Activated effector memory CD4-positive, alpha-beta T cell treated with Interleukin-2 at 50 U/mL for 16 hours (primary cell): ENCODE measurements around the gene DPF3.
"Not testable (repeated sequence)": the region's sequence is repeated elsewhere in the genome, so short reads cannot be mapped to it uniquely, and the experiment has no call there.

Source experiments
- DNase-seq: peaks from one replicate; pipeline ENCODE4 v3.0.0-alpha.2; 2020

The DPF3 gene

GRCh38 chr14:72878746-72879145 is 15.2 kb downstream of the DPF3 start:
- DNase-seq: no peak

DNA sequence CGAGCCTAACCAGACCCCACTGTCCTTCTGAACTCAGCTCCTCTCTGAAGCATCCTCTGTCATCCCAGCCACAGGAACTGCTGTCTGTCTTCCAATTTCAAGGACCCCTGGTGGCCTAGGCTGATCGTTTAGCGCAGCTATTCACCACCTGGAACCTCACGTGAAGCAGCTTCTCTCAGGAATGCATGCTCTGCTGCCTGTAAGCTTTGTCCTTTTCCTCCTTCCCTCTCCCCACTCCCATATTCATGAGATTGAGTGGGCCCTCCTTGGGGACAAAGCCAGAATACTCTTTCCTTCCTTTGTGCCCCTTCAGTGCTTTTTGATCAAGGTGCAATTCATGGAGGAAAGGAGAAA is 17.2 kb downstream of the DPF3 start:
- DNase-seq: no peak

DNA sequence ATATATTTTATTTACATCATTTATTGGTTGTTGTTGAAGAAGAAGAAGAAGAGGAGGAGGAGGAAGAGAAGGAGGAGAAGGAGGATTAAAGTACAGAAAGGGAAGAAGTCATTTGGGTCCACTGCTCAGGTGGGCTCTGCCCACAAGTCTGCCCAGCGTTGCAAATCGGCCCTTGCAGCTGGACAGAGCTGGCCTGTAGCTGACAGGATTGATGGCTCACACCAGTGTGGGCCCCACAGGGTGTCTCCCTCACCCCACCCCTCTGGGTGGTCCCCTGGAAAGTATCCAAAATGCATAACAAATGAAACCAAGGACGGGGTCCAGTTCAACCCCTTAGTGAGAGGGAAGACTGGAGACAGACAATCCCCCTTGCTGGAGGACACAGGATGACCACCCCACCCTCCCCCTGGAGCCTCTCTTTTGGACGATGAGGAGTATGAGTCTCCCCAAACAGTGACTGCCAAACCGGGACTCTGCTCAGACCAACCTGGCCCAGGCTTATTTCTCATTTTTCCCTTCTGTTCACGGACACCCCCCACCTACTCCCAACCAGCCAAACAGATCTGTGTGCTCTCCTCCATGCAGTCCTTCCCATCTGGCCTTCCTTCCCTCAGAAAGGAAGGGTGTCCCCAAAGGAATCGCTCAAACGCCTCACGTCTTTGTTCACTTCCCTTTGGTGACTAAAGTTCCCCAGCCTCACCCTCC is 17.7 kb downstream of the DPF3 start:
- no peak for DNase-seq

DNA sequence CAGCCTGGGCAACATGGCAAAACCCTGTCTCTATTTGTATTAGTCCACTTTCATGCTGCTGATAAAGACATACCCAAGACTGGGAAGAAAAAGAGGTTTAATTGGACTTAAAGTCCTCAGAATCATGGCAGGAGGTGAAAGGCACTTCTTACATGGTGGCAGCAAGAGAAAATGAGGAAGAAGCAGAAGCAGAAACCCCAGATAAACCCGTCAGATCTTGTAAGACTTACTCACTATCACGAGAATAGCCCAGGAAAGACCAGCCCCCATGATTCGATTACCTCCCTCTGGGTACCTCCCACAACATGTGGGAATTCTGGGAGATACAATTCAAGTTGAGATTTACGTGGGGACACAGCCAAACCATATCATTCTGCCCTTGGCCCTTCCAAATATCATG is 23.0 kb downstream of the DPF3 start:
- DNase-seq: not testable (repeated sequence)

- no peak for DNase-seq
Observed at GRCh38 chr14:72869407-72870329, 24.2 kb downstream of the DPF3 start.

GRCh38 chr14:72868500-72868899 is 25.4 kb downstream of the DPF3 start:
- no peak for DNase-seq

DNA sequence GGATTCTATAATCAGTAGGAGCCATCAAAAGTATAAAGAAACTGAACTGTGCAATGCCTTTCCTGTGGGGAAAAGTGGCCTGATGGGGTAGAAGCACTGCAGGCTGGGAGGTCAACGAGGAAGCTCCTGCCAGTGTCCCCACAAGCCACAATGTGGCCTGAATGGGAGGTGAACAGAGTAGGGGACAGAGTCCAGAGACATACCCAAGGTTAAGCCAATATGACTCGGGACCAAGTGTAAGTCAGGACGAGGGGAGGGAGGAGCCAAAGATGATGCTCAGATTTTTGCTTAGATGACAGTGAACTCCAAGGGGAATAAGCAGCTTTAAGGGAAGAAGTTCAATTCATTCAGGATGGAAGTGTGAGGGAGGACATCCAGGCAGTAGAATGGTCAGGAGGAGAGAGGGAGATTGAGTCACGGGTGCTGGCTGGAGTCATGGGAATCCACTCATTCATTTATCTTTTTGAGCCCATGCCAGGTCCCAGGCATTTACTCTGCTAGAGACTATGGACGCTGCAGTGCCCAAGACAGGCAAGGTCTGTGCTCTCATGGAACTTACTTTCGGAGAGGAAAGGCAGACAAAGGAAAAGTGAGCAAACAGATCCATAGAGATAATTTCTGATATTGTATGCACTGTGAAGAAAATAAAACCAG is 29.1 kb downstream of the DPF3 start:
- DNase-seq: no peak

GRCh38 chr14:72863216-72864006 is 30.5 kb downstream of the DPF3 start:
- DNase-seq: no peak

GRCh38 chr14:72856530-72857266 is 37.2 kb downstream of the DPF3 start:
- no peak for DNase-seq

DNA sequence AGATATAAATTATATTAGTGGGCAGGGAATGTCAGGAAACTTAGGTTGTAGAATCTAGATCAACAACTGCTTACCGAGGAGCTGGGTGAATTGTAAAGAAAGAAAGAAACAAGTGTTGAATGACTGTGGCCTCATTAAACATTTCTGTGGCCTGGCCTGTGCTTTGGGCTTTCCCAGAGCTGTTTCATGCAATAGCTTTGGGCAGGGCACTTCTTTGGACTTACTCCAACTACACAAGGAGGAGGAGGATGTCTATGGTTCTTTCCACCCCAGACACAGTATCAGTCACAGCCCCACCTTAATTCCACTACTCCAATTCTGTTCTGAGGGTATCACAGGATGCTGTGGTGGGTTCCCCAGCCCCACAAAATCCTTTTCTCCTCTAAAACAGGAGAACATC is 38.0 kb downstream of the DPF3 start:
- no peak for DNase-seq

- DNase-seq: no peak
Observed at GRCh38 chr14:72852194-72852593, 41.7 kb downstream of the DPF3 start.

DNA sequence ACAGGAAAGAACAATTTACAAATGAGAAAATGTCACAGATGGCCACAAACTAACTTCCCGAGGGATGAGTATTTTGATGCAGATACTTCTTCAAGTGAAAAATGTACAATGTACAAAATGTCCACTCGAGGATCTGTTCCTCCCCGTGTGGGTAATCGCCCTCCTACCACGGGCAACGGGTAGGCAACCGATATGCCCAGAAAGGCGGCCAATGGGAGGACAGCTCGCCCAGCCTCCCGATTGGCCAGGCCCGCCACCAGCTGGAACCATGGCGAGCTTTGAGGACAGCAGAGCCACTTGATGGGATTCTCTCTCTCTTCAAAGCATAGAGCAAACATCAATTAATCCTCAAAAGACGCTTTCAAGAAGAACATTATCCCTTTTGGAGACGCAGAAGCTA is 42.3 kb downstream of the DPF3 start:
- DNase-seq: no peak

DNA sequence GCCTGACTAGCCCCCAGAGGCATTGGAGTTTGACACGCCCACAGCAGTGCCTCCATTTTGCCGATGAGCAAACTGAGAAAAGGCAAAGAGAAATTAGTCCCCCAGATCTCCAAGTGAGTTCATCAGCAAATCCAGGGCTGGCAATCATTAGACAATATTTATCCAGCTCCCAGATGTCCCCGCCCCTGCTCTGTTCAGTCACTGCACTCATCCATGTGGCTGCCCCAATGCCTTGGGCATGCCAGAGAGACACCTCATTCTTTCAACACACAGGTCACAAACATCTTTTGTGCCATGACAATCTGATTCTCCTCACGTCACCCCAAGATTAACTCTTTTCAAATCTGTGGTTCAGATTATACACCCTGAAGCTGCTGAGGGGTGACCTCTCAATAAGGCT is 43.5 kb downstream of the DPF3 start:
- no peak for DNase-seq

DNA sequence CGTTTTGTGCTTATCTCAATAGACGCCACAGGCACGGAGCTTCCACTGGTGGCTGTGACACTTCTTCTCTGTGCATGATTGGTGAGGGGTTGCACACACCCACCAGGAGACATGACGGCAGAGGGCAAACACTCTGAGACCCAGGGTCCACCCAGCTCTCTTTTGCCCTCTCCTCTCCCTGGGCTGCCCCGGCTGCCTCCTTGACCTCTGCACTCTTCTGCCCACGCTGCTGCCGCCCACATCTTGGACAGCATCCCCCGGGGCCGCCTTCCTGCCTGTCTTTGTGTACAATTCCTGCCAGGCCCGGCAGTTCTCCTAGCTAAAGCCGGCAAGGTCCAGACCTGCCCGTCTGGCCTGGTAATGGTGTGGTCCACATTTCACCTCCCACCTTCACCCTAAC is 44.7 kb downstream of the DPF3 start:
- DNase-seq: no peak

DNA sequence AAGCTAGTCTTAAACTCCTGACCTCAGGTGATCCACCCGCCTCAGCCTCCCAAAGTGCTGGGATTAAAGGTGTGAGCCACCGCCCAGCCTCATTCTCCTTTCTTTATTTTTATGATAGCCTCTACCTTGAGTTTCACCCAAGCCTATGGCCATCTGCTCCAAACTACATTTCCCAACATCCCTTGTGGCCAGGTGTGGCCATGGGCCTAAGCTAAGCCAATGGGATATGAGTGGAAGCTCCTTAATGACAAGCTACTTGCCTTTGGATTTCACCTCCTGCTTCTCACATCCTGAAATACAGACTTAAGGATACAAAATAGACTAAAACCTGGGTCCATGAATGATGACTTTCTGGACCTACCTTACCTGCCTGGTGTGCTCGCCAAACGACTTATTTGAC is 46.2 kb downstream of the DPF3 start:
- DNase-seq: no peak

DNA sequence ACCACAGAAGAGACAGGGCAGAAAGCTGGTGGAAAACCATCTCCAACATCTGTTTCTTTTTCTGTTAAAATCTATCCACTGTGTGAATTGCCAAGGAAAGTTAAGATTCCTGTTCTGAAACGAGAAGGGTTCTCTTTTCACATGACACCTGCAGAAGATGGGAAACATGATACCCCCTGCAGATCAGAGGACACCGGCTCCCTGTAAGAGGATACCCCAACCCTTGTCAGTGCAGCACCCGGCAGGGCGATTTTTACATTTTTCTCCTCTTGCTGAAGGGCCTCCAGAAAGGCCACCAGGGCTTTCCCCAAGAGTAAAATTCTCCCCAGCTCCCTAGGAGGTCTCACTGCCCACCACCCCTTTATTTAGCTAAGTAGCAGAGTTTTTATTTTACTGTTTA is 48.2 kb downstream of the DPF3 start:
- DNase-seq: no peak

DNA sequence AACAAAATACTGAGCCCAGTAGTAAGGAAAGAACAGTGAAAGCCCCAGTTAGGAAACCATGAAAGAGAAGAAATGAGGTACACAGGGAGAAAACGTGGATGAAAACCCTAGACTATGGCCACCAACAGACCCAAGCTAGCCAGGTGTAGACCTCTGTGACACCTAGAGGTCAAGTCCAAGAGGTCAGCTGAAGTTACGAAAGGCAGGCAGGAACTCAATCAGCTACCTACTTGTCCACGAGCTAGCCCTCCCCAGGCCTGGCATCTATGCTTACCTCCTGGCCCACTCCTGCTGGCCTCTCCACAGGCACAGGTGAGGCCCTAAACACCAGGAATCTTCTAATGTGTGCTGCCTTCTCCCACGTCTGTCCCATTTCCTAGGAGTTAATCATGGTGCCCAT is 48.7 kb downstream of the DPF3 start:
- no peak for DNase-seq

- no peak for DNase-seq
Observed at GRCh38 chr14:72844524-72844923, 49.4 kb downstream of the DPF3 start.

DNA sequence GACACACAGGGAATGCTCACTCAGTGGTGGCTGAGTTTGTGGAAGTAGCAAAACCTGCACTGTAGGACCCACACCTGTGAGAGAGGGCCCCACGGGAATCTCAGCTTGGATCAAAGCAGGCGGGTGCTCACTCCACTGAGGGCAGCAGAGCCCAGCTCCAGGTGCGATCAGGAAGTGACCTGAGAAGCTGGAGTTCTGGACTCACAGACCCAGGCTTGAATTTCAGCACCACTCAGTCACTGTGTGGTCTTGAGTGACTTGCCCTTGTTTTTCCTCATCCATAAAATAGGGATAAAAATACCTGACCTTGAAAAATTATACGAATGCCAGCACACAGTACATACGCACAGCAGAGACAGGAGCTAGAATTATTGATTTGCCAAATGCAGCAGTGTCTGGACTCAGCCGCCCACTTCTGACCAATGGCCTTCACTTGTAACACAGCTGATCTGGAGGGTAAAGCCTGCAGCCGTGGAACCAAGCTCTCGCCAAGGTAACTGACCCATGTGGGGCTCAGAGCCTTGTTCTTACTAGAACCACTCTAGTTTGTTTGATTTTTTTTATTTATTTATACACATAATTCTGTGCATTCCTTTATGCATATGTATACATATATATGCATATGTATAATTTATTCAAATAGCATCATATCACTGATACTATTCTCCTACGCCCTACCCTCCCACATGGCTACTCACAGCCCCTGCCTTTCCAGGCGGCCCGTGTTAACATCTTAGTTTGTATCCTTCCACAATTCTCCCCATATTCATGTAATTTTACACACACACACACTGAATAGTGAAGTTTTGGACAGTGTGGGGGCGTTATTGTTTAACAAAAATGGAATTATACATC is 53.9 kb downstream of the DPF3 start:
- DNase-seq: no peak

GRCh38 chr14:72839351-72839750 is 54.5 kb downstream of the DPF3 start:
- DNase-seq: no peak

GRCh38 chr14:72836085-72836484 is 57.8 kb downstream of the DPF3 start:
- no peak for DNase-seq
